Measurements from ENCODE around the gene CSTF3.
"Not testable (repeated sequence)": the region's sequence is repeated elsewhere in the genome, so short reads cannot be mapped to it uniquely, and the experiment has no call there.

The CSTF3 gene

GRCh38 chr11:33161120-33162005 lies at the start of gene CSTF3:
TSS of gene CSTF3 (minus strand) at chr11:33161480. CDS start at chr11:33161325, 155 bp downstream.
- peak; percentile 95 for DNase-seq (ENCODE audit: low spot score)

- DNase-seq (ENCODE audit: low spot score), result no peak
Observed at GRCh38 chr11:33208150-33208549, 46.9 kb upstream of the CSTF3 start.

- no peak for DNase-seq (ENCODE audit: low spot score)
Observed at GRCh38 chr11:33207408-33207985, 46.2 kb upstream of the CSTF3 start.

GRCh38 chr11:33197915-33198727 lies 36.8 kb upstream of the CSTF3 start:
- DNase-seq (ENCODE audit: low spot score), result no peak

- DNase-seq (ENCODE audit: low spot score), result no peak
Observed at GRCh38 chr11:33195462-33196173, 34.3 kb upstream of the CSTF3 start.

- DNase-seq (ENCODE audit: low spot score), result no peak
Observed at GRCh38 chr11:33194455-33194854, 33.2 kb upstream of the CSTF3 start.

- no peak for DNase-seq (ENCODE audit: low spot score)
Observed at GRCh38 chr11:33191467-33191866, 30.2 kb upstream of the CSTF3 start.

- DNase-seq (ENCODE audit: low spot score), result no peak
Observed at GRCh38 chr11:33187998-33188722, 26.9 kb upstream of the CSTF3 start.

- DNase-seq (ENCODE audit: low spot score), result no peak
Observed at GRCh38 chr11:33185756-33186155, 24.5 kb upstream of the CSTF3 start.

GRCh38 chr11:33182246-33182878 lies 21.1 kb upstream of the CSTF3 start:
- DNase-seq (ENCODE audit: low spot score), result no peak

GRCh38 chr11:33179348-33179803 lies 18.1 kb upstream of the CSTF3 start:
- DNase-seq (ENCODE audit: low spot score), result no peak

GRCh38 chr11:33178443-33179180 lies 17.3 kb upstream of the CSTF3 start:
- no peak for DNase-seq (ENCODE audit: low spot score)

GRCh38 chr11:33177676-33178336 lies 16.5 kb upstream of the CSTF3 start:
- no peak for DNase-seq (ENCODE audit: low spot score)

GRCh38 chr11:33176760-33177159 lies 15.5 kb upstream of the CSTF3 start:
- DNase-seq (ENCODE audit: low spot score), result not testable (repeated sequence)

- no peak for DNase-seq (ENCODE audit: low spot score)
Observed at GRCh38 chr11:33172996-33173395, 11.7 kb upstream of the CSTF3 start.

- DNase-seq (ENCODE audit: low spot score), result no peak
Observed at GRCh38 chr11:33172345-33172744, 11.1 kb upstream of the CSTF3 start.

- DNase-seq (ENCODE audit: low spot score), result no peak
Observed at GRCh38 chr11:33171251-33171650, 10.0 kb upstream of the CSTF3 start.

GRCh38 chr11:33168709-33169200 lies 7.5 kb upstream of the CSTF3 start:
- no peak for DNase-seq (ENCODE audit: low spot score)

GRCh38 chr11:33162831-33163230 lies 1.6 kb upstream of the CSTF3 start:
- DNase-seq (ENCODE audit: low spot score), result no peak
